ENCODE data around the gene SCPEP1. TPM values are rescaled to one million over a fixed set of nuclear protein-coding genes. Genes with fewer than 3 reads are reported as not detected.

The SCPEP1 gene
- total RNA-seq, 1 experiment from 2014 or later: 17.6 TPM

DNA sequence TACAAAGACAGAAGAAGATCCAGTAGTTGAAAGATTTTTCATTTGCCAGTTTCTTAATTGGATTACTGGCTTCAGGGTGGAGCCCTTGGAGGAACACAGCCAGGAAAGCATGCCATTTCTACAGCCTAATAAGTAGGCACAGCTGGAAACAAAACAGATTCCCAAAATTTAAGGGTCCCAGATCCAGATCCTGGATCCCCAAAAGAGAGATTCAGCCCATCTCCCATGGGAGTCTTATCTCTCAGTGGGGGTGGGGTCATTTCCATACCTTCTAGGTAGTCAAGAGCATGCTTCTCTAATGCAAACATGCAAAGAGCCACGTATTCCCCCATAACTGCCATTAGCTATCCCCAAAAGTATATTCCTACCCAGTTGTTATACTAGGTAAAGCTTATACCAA is 49.9 kb downstream of the SCPEP1 start:
- Mint-ChIP-seq H3K9me3 (ENCODE audit: low read depth, unreplicated experiment) (no peaks in the 10 kb centered on the region), H3K4me3 (ENCODE audit: low read depth, unreplicated experiment) (no peak overlapping the region), H3K36me3 (ENCODE audit: insufficient read depth, unreplicated experiment) (no peaks in the 10 kb centered on the region), H3K4me1 (ENCODE audit: low read depth, unreplicated experiment) (no peaks in the 10 kb centered on the region), H3K27me3 (ENCODE audit: unreplicated experiment) (no peaks in the 10 kb centered on the region), H3K27ac (ENCODE audit: unreplicated experiment) (no peak overlapping the region)
- intact Hi-C loops (cut with micrococcal nuclease; ENCODE audit: unreplicated experiment): no loop called here
- DNase-seq: no peak
- BruUV-seq (replicated peaks): no TSS peak
- TF ChIP-seq, protein P1, sequence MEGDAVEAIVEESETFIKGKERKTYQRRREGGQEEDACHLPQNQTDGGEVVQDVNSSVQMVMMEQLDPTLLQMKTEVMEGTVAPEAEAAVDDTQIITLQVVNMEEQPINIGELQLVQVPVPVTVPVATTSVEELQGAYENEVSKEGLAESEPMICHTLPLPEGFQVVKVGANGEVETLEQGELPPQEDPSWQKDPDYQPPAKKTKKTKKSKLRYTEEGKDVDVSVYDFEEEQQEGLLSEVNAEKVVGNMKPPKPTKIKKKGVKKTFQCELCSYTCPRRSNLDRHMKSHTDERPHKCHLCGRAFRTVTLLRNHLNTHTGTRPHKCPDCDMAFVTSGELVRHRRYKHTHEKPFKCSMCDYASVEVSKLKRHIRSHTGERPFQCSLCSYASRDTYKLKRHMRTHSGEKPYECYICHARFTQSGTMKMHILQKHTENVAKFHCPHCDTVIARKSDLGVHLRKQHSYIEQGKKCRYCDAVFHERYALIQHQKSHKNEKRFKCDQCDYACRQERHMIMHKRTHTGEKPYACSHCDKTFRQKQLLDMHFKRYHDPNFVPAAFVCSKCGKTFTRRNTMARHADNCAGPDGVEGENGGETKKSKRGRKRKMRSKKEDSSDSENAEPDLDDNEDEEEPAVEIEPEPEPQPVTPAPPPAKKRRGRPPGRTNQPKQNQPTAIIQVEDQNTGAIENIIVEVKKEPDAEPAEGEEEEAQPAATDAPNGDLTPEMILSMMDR (IDR thresholded peaks at IDR 0.05; ENCODE audit: unreplicated experiment): no peak
- CTCF ChIA-PET: interaction anchor here (0.6 kb wide), 1 partner anchor 519 kb away, joined by 4 read pairs; no protein-coding TSS in a partner anchor

DNA sequence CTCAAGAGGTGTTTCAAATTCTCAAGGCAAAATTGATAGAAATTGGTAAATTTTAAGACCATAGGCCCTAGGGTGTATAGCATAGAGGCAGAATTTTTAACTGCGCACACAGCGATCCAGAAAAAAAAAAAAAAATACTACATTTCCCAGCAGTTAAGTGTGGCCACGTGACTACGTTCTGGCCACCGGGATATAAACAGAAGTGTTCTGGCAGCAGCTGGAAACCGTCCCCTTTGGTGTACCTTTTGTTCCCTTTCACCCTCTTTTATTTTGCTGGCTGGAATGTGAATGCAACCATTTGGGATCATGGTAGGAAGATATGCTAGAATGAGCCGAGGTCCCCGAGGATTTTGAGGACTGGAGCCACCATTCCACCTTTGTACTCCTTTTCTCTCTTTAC is 54.4 kb downstream of the SCPEP1 start:
- TF ChIP-seq, protein P1 (IDR thresholded peaks at IDR 0.05; ENCODE audit: unreplicated experiment): no peak
- CTCF ChIA-PET: no interaction called here
- H3K4me3 Mint-ChIP-seq (ENCODE audit: low read depth, unreplicated experiment): no peak overlapping the region
- intact Hi-C loops (cut with micrococcal nuclease; ENCODE audit: unreplicated experiment): no loop called here
- H3K9me3 Mint-ChIP-seq (ENCODE audit: low read depth, unreplicated experiment): no peaks in the 10 kb centered on the region
- H3K27ac Mint-ChIP-seq (ENCODE audit: unreplicated experiment): no peak overlapping the region
- H3K36me3 Mint-ChIP-seq (ENCODE audit: insufficient read depth, unreplicated experiment): no peaks in the 10 kb centered on the region
- DNase-seq: no peak
- BruUV-seq (replicated peaks): no TSS peak
- H3K27me3 Mint-ChIP-seq (ENCODE audit: unreplicated experiment): peaks cover 16% of the 10 kb centered on the region
- H3K4me1 Mint-ChIP-seq (ENCODE audit: low read depth, unreplicated experiment): peaks cover 10% of the 10 kb centered on the region

DNA sequence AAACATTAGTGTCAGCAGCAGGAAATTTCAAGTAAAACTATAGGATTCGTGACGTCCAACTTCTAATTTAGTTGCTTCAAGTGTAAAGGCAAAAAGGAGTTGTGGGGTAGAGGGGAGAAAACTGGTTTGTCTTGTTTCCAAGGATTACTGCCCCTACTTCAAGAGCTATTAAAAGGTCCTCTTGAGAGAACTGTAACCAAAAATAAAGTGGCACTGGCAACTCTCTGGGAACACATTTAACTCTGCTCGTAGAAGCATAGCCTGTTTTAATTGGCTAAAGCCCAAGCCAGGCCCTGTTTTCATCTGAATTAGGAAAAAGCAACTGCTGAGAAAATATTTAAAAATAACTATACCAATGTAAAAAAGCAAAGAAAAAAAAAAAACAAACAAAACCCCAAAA is 55.4 kb downstream of the SCPEP1 start:
- TF ChIP-seq, protein P1 (IDR thresholded peaks at IDR 0.05; ENCODE audit: unreplicated experiment): no peak
- Mint-ChIP-seq H3K4me3 (ENCODE audit: low read depth, unreplicated experiment) (no peak overlapping the region), H3K9me3 (ENCODE audit: low read depth, unreplicated experiment) (no peaks in the 10 kb centered on the region), H3K27ac (ENCODE audit: unreplicated experiment) (peak overlapping the region; percentile 27), H3K36me3 (ENCODE audit: insufficient read depth, unreplicated experiment) (no peaks in the 10 kb centered on the region), H3K27me3 (ENCODE audit: unreplicated experiment) (peaks cover 16% of the 10 kb centered on the region), H3K4me1 (ENCODE audit: low read depth, unreplicated experiment) (peaks cover 10% of the 10 kb centered on the region)
- BruUV-seq (replicated peaks): no TSS peak
- intact Hi-C loops (cut with micrococcal nuclease; ENCODE audit: unreplicated experiment): no loop called here
- CTCF ChIA-PET: interaction anchor here (0.8 kb wide), 1 partner anchor 388 kb away, joined by 5 read pairs; no protein-coding TSS in a partner anchor
- no peak for DNase-seq

DNA sequence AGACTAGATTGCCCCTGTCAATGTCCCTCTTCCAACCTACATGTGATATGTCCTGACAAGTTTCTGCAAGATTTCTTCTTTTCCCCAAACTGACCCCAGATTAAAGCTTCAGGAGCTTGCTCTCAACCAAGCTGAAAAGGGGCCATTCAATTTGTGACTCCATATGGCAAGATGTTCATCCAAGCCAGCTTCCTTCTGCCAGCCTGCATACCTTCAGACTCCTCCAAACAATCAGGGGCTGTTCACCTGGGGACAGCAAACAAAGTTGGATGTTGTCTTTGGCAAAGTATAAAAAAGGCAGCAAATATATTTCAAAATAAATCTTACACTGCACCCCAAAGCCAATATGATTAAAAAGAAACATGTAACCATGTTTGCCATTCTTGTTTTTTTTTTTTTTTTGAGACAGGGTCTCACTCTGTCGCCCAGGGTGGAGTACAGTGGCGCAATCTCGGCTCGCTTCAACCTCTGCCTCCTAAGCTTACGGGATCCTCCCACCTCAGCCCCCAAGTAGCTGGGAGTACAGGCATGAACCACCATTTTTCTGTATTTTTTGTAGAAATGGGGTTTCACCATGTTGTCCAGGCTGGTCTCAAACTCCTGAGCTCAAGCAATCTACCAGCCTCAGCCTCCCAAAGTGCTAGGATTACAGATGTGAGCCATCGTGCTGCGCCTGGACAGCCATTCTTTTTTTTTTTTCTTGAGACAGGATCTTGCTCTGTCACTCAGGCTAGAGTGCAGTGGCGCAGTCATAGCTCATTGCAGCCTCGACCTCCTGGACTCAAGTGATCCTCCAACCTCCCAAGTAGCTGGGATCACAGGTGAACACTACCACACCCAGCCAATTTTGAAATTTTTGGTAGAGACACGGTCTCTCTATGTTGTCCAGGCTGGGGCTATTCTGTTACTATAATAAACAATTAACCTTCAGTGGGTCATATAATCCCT is 57.1 kb downstream of the SCPEP1 start:
- CTCF ChIA-PET: interaction anchor here (0.7 kb wide), 1 partner anchor 62 kb away, joined by 4 read pairs; no protein-coding TSS in a partner anchor
- Mint-ChIP-seq H3K4me1 (ENCODE audit: low read depth, unreplicated experiment) (peaks cover 10% of the 10 kb centered on the region), H3K27ac (ENCODE audit: unreplicated experiment) (no peak overlapping the region), H3K9me3 (ENCODE audit: low read depth, unreplicated experiment) (no peaks in the 10 kb centered on the region), H3K4me3 (ENCODE audit: low read depth, unreplicated experiment) (no peak overlapping the region), H3K36me3 (ENCODE audit: insufficient read depth, unreplicated experiment) (no peaks in the 10 kb centered on the region), H3K27me3 (ENCODE audit: unreplicated experiment) (peaks cover 26% of the 10 kb centered on the region)
- intact Hi-C loops (cut with micrococcal nuclease; ENCODE audit: unreplicated experiment): no loop called here
- TF ChIP-seq, protein P1 (IDR thresholded peaks at IDR 0.05; ENCODE audit: unreplicated experiment): no peak
- no peak for DNase-seq
- no TSS peak for BruUV-seq (replicated peaks)

All from Calu3 (cell line).